ENCODE measurements around the gene ZMIZ2. TPM values are rescaled to one million over a fixed set of nuclear protein-coding genes. Genes with fewer than 3 reads are reported as not detected.
"Not testable (repeated sequence)": the region's sequence is repeated elsewhere in the genome, so short reads cannot be mapped to it uniquely, and the experiment has no call there.

Gene ZMIZ2
- total RNA-seq, 1 donor from 2014 or later, result 291 TPM

GRCh38 chr7:44769376-44769775 lies 20.7 kb downstream of the ZMIZ2 start:
- Mint-ChIP-seq H3K27me3 (ENCODE audit: unreplicated experiment) (peaks cover 18% of the 10 kb centered on the region), H3K4me1 (ENCODE audit: low read depth, unreplicated experiment) (peaks cover 32% of the 10 kb centered on the region), H3K27ac (ENCODE audit: unreplicated experiment) (peak overlapping the region; percentile 99), H3K4me3 (ENCODE audit: unreplicated experiment) (peak overlapping the region; percentile 20), H3K36me3 (ENCODE audit: unreplicated experiment) (peaks cover 9% of the 10 kb centered on the region), H3K9me3 (ENCODE audit: unreplicated experiment) (peaks cover 30% of the 10 kb centered on the region)
- TF ChIP-seq CTCF (IDR thresholded peaks at IDR 0.05; ENCODE audit: partially characterized antibody, unreplicated experiment), result no peak
- no peak for DNase-seq

- Mint-ChIP-seq H3K36me3 (ENCODE audit: unreplicated experiment) (peaks cover 9% of the 10 kb centered on the region), H3K27ac (ENCODE audit: unreplicated experiment) (peak overlapping the region; percentile 99), H3K27me3 (ENCODE audit: unreplicated experiment) (peaks cover 18% of the 10 kb centered on the region), H3K4me3 (ENCODE audit: unreplicated experiment) (peak overlapping the region; percentile 1), H3K9me3 (ENCODE audit: unreplicated experiment) (peaks cover 32% of the 10 kb centered on the region), H3K4me1 (ENCODE audit: low read depth, unreplicated experiment) (peaks cover 32% of the 10 kb centered on the region)
- DNase-seq, result no peak
- no peak for TF ChIP-seq CTCF (IDR thresholded peaks at IDR 0.05; ENCODE audit: partially characterized antibody, unreplicated experiment)
These were observed 21.2 kb downstream of the ZMIZ2 start for GRCh38 chr7:44769776-44770294.

- no peak for TF ChIP-seq CTCF (IDR thresholded peaks at IDR 0.05; ENCODE audit: partially characterized antibody, unreplicated experiment)
- H3K4me1 Mint-ChIP-seq (ENCODE audit: low read depth, unreplicated experiment), result peaks cover 32% of the 10 kb centered on the region
These were observed 22.7 kb downstream of the ZMIZ2 start for GRCh38 chr7:44771358-44771757.

GRCh38 chr7:44772440-44772839 lies 23.8 kb downstream of the ZMIZ2 start:
- no peak for DNase-seq
- no peak overlapping the region for H3K4me3 Mint-ChIP-seq (ENCODE audit: unreplicated experiment)
- peaks cover 26% of the 10 kb centered on the region for H3K9me3 Mint-ChIP-seq (ENCODE audit: unreplicated experiment)
- peaks cover 14% of the 10 kb centered on the region for H3K27me3 Mint-ChIP-seq (ENCODE audit: unreplicated experiment)
- no peak overlapping the region for H3K27ac Mint-ChIP-seq (ENCODE audit: unreplicated experiment)
- no peak for TF ChIP-seq CTCF (IDR thresholded peaks at IDR 0.05; ENCODE audit: partially characterized antibody, unreplicated experiment)
- peaks cover 26% of the 10 kb centered on the region for H3K4me1 Mint-ChIP-seq (ENCODE audit: low read depth, unreplicated experiment)
- peaks cover 9% of the 10 kb centered on the region for H3K36me3 Mint-ChIP-seq (ENCODE audit: unreplicated experiment)

More at GRCh38 chr7:44771358-44771757, 22.7 kb downstream of the ZMIZ2 start:
- peaks cover 9% of the 10 kb centered on the region for H3K36me3 Mint-ChIP-seq (ENCODE audit: unreplicated experiment)
- DNase-seq, result no peak
- H3K9me3 Mint-ChIP-seq (ENCODE audit: unreplicated experiment), result peaks cover 31% of the 10 kb centered on the region
- H3K27ac Mint-ChIP-seq (ENCODE audit: unreplicated experiment), result peak overlapping the region; percentile 10
- peaks cover 18% of the 10 kb centered on the region for H3K27me3 Mint-ChIP-seq (ENCODE audit: unreplicated experiment)
- H3K4me3 Mint-ChIP-seq (ENCODE audit: unreplicated experiment), result no peak overlapping the region

GRCh38 chr7:44772867-44773266 lies 24.2 kb downstream of the ZMIZ2 start:
- Mint-ChIP-seq H3K27ac (ENCODE audit: unreplicated experiment) (no peak overlapping the region), H3K9me3 (ENCODE audit: unreplicated experiment) (peaks cover 24% of the 10 kb centered on the region), H3K4me3 (ENCODE audit: unreplicated experiment) (no peak overlapping the region)

GRCh38 chr7:44774486-44774885 lies 25.8 kb downstream of the ZMIZ2 start:
- H3K9me3 Mint-ChIP-seq (ENCODE audit: unreplicated experiment), result peaks cover 16% of the 10 kb centered on the region
- DNase-seq; H3K27ac Mint-ChIP-seq (ENCODE audit: unreplicated experiment); H3K36me3 Mint-ChIP-seq (ENCODE audit: unreplicated experiment); H3K4me3 Mint-ChIP-seq (ENCODE audit: unreplicated experiment); H3K4me1 Mint-ChIP-seq (ENCODE audit: low read depth, unreplicated experiment); H3K27me3 Mint-ChIP-seq (ENCODE audit: unreplicated experiment): not testable (repeated sequence)

More at GRCh38 chr7:44772867-44773266, 24.2 kb downstream of the ZMIZ2 start:
- H3K27me3 Mint-ChIP-seq (ENCODE audit: unreplicated experiment), result peaks cover 13% of the 10 kb centered on the region
- H3K36me3 Mint-ChIP-seq (ENCODE audit: unreplicated experiment), result peaks cover 9% of the 10 kb centered on the region
- DNase-seq, result no peak
- peaks cover 22% of the 10 kb centered on the region for H3K4me1 Mint-ChIP-seq (ENCODE audit: low read depth, unreplicated experiment)
- TF ChIP-seq CTCF (IDR thresholded peaks at IDR 0.05; ENCODE audit: partially characterized antibody, unreplicated experiment), result no peak

All from glutamatergic neuron (in vitro differentiated cells).